PFSK-1 (cell line): ENCODE measurements around the gene AP3D1.

ENCODE experiments used
- POLR2AphosphoS5 ChIP-seq: IDR thresholded peaks from 2 replicates; pipeline ENCODE4 v1.6.1; 2012; ENCODE audit warnings: low read depth, mild to moderate bottlenecking, control low read depth, low read length, moderate library complexity
- TAF1 ChIP-seq: IDR thresholded peaks from 2 replicates; pipeline ENCODE4 v1.6.1; 2012; ENCODE audit warnings: low read length, control low read depth, borderline replicate concordance; ENCODE audit not compliant: insufficient read depth

DNA sequence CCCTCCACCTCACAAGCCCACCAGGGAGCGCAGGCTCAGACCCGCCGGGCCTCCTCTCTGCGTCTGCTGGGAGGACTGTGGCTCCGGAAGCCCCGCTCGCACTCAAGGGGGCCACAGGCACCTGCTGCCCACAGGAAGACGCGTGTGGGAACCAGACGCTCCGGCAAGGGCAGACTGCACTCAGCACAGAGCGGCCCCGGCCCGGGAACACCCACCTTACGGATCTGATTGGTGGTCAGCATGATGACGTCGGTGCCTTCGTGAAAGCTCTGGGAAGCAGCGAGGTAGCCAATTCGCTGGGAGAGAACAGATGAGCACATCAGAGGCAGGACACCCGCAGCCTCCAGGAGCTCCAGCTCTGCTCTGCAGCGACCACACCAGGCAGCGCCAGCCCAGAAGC lies 14.6 kb downstream of the AP3D1 start:
- TF ChIP-seq TAF1 (no peak), POLR2AphosphoS5 (no peak)
